Keratinocyte (primary cell): ENCODE data around the gene ARMC3.

Experiments used
- CTCF ChIP-seq, 3 experiments: IDR thresholded peaks in 1 of 3; conservative IDR thresholded peaks in 1 of 3; optimal IDR thresholded peaks in 1 of 3; 2 replicates in 2 of 3; 3 replicates in 1 of 3; pipeline versions ENCODE3 to v1.5.1; 2011; ENCODE audit warnings: low read length in 3 of 3, mild to moderate bottlenecking in 3 of 3, moderate library complexity in 2 of 3, control low read depth in 1 of 3, inconsistent platforms in 1 of 3; ENCODE audit not compliant: insufficient read depth in 2 of 3; ENCODE audit errors: extremely low read depth in 1 of 3
- EZH2 ChIP-seq: IDR thresholded peaks from one replicate; pipeline ENCODE4 v1.6.1; 2012; ENCODE audit warnings: inconsistent platforms, mild to moderate bottlenecking, low read length, moderate library complexity

DNA sequence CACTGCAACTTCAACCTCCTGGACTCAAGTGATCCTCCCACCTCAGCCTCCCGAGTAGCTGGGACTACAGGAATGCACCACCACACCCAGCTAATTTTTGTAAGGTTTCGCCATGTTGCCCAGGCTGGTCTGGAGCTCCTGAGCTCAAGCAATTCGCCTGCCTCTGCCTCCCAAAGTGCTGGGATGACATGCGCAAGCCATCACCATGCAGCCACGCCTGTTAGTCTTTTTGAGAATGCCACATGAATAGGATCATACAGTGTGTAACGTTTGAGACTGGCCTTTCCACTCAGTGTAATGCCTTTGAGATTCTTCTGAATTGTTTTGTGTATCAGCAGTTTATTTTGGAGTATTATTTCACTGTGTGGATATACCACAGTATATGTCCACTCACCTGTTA, 91.8 kb downstream of the ARMC3 start:
- no peak for TF ChIP-seq CTCF (optimal IDR thresholded peaks at IDR 0.05 in 1 of 3, IDR thresholded peaks at IDR 0.05 in 1 of 3, conservative IDR thresholded peaks at IDR 0.05 in 1 of 3; ENCODE audit: extremely low read depth in 1 of 3, insufficient read depth in 2 of 3, low read length in 3 of 3)
- TF ChIP-seq EZH2 = no peak
